NOMO-1 (cell line): ENCODE measurements around the gene C1orf53.
"Not testable (repeated sequence)": the region's sequence is repeated elsewhere in the genome, so short reads cannot be mapped to it uniquely, and the experiment has no call there.

Source experiments
- DNase-seq, 2 experiments: peaks; one replicate each; lab custom pipeline; 2025; ENCODE audit not compliant: unreplicated experiment in 2 of 2; lab: John Stamatoyannopoulos, UW

C1orf53 gene

GRCh38 chr1:197920414-197921117, 18.1 kb downstream of the C1orf53 start:
- no peak for DNase-seq

- DNase-seq: no peak
Observed at GRCh38 chr1:197921235-197922069, 19.0 kb downstream of the C1orf53 start.

GRCh38 chr1:197922070-197922390, 19.6 kb downstream of the C1orf53 start:
- no peak for DNase-seq

GRCh38 chr1:197923038-197923437, 20.6 kb downstream of the C1orf53 start:
- DNase-seq: no peak

DNA sequence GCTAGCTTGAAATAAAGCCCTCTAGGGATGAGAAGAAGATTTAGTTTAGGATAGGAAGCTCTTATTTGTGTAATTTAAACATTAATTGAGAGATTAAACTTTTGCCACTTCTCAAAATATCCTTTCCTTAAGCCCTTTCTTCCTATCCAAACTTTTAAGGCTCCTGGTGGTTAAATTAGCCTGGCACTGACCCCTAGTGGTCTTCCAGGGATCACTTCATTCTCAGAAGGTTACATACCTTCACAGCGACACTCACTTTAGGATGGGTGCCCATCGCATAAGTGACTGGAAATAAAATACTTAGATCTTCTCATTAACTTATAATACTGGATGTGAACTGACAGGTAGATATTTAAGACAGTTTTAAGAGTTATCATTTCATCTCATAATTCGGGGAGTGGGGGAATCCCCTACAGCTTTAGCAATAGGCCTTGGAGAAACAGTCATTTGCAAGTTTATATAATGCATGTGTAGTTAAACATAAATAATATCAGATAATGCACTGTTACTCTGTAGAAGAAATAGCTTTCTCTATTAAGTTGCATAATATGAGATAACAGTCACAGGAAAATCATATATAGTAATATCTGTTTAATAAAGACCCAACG, 22.2 kb downstream of the C1orf53 start:
- DNase-seq: peak; percentile 19 to 50

- no peak for DNase-seq
Observed at GRCh38 chr1:197927908-197928665, 25.7 kb downstream of the C1orf53 start.

- DNase-seq: peak; percentile 17 to 18
Observed at GRCh38 chr1:197928849-197929336, 26.5 kb downstream of the C1orf53 start.

GRCh38 chr1:197933016-197933415, 30.6 kb downstream of the C1orf53 start:
- no peak for DNase-seq

GRCh38 chr1:197933647-197934046, 31.2 kb downstream of the C1orf53 start:
- DNase-seq: no peak

GRCh38 chr1:197937381-197937780, 35.0 kb downstream of the C1orf53 start:
- no peak for DNase-seq

GRCh38 chr1:197937892-197938291, 35.5 kb downstream of the C1orf53 start:
- DNase-seq: no peak

- DNase-seq: not testable (repeated sequence)
Observed at GRCh38 chr1:197939159-197939980, 36.9 kb downstream of the C1orf53 start.

DNA sequence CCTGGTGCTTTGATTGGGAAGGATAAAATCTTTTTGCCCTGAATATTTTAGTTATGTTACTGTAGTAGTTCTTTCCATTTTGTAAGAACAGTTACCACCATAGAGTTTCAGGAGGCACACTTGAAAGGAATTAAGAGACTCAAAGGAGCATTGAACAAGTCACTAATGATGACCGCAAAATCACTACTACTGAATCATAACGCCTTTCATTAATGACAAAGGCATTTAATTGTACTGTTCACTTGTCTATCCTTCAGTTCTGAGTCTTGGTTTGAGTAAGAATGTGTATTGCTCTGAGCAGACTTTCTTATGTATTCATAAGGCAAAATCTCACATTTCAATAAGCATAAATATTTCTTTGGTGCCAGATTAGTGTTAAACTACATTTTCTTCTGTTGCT, 39.6 kb downstream of the C1orf53 start:
- no peak for DNase-seq

DNA sequence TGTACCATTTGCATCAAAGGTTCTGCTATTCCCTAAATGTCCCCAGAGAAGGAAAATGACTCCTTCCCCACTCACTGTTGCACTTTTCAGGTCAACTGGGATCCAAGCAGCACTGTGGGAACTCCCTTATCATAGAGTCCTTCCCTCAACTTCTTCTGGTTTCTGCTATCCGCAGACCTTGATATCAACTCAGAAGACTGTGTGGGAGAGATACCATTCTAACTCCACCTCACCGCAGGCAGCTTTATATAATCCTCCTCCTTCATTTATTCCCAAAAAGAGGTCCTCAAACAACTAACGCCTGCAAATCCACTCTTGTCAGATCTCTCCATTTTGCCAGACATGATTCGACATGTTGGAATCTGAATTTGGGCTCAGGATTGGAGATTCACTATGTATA, 42.1 kb downstream of the C1orf53 start:
- DNase-seq: no peak

- DNase-seq: no peak
Observed at GRCh38 chr1:197948926-197949899, 46.8 kb downstream of the C1orf53 start.

DNA sequence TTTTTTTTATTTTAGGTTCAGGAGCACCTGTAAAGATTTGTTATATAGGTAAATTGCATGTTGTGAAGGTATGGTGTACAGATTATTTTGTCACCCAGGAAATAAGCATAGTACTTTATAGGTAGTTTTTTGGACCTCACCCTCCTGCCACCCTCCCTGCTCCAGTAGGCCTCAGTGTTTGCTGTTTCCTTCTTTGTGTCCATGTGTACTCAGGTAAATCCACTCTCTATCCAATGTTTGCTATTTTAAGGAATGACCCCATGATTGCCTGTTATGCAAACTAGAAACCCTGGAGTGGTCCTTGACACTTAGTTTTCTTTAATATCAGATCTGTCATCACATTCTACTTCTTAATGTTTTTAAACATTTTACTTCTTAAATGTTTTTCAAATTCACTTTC, 48.7 kb downstream of the C1orf53 start:
- DNase-seq: no peak

DNA sequence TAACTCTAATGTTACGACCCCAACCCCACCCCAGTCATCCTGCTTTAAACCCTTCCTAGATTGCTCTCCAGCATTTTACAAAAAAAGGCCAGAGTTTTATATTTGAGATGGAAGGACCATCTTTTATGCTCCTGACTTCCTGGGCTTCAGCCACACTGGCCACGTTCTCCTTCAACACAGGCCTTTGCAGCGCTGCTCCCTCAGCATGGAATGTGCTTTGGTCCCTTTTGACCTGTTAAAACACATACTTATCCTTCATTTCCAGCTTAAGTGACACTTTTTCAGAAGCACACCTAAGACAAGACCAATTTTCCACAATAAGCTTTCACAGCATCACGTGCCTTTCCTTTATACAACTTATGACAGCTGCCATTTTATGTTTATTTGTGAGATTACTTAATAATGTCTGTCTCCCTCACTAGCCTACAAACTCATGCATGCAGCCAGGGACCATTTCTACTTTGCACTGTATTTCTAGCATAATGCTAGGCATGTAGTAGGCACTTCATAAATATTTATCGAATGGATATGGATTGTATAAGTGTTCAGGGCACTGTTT, 49.3 kb downstream of the C1orf53 start:
- no peak for DNase-seq

DNA sequence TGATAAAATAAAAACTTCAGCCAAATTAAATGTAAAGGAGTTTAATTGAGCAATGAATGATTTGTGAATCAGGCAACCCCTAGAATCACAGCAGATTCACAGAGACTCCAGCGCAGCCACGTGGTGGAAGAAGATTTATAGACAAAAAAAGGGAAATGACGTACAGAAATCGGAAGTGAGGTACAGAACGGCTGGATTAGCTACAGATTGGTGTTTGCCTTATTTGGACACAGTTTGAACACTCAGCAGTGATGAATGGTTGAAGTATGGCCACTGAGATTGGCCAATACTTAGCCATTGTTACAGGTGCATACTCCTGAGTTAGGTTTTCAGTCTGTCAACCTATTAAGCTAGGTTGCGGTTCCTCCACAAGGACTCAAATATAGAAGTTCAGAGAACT, 51.0 kb downstream of the C1orf53 start:
- DNase-seq: peak in 1 of 2 experiments; percentile 10
